Endometrial microvascular endothelial cells (primary cell): ENCODE measurements around the gene GALNT4. TPM values are rescaled to one million over a fixed set of nuclear protein-coding genes. Genes with fewer than 3 reads are reported as not detected.

Experiments
- total RNA-seq: library from RNA; depleted of rRNA; stranded (reverse); fragments of >200 nt; gene quantifications from one replicate; pipeline ENCODE4 v1.2.3, GENCODE V29; 2015; ENCODE audit errors: inconsistent ontology term

Gene GALNT4
- total RNA-seq, 1 donor from 2014 or later: 13.8 TPM

Other genes with a start within 250 kb of the GALNT4 start
- 159 TPM for gene DUSP6, start 172.3 kb downstream of the GALNT4 start, total RNA-seq
- gene POC1B, start 1.3 kb upstream of the GALNT4 start, total RNA-seq: 10.5 TPM
- gene ATP2B1, start 184.0 kb upstream of the GALNT4 start, total RNA-seq: 60.2 TPM